NCI-H345 treated with DMSO at 0.1 percent for 48 hours (cell line): Measurements from ENCODE around the gene SERPINA4.
"Not testable (repeated sequence)": the region's sequence is repeated elsewhere in the genome, so short reads cannot be mapped to it uniquely, and the experiment has no call there.

Experiments
- DNase-seq: peaks from one replicate; lab custom pipeline; 2025; ENCODE audit not compliant: unreplicated experiment; lab: John Stamatoyannopoulos, UW

SERPINA4 gene

DNA sequence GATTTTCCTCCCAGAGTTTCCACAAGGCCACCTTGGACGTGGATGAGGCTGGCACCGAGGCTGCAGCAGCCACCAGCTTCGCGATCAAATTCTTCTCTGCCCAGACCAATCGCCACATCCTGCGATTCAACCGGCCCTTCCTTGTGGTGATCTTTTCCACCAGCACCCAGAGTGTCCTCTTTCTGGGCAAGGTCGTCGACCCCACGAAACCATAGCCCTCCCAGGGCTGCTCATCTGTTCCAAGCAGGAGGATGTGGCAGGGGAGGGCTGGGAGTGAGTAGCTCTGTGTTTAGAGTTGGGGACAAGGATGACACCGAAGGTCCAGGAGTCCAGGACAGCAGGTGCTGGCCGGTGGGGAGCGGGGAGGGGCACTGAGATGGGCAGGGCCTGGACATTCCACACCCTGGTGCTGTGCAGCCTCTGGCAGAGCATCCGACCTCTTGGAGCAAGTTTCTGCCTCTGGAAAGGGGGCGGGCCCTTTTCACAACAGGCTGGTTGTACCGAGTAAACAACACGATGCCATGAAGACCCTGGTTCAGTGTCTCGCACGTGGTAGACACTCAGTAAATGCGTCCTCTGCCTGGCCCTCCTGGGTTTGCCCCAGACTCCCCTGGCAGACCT, 8.2 kb downstream of the SERPINA4 start:
- DNase-seq = no peak

DNA sequence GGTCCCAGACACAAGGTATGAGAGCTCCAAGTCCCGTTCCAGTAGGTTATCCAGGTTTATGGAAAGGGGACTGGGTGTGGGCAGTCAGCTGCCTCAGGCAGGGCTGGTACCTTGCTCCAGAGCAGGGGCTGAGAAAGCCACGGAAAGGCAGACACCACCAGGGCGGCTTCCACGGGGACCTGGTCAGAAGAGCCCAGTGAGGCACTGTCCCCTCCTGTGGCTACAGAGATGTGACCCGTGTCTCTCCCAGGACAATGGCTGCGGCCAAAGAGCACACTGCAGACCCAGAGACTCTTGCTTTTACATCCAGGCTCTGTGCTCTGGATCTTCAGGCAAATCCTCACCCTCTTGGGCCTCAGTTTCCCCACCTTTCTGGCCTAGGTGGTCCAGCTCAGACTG, 8.8 kb downstream of the SERPINA4 start:
- no peak for DNase-seq

DNA sequence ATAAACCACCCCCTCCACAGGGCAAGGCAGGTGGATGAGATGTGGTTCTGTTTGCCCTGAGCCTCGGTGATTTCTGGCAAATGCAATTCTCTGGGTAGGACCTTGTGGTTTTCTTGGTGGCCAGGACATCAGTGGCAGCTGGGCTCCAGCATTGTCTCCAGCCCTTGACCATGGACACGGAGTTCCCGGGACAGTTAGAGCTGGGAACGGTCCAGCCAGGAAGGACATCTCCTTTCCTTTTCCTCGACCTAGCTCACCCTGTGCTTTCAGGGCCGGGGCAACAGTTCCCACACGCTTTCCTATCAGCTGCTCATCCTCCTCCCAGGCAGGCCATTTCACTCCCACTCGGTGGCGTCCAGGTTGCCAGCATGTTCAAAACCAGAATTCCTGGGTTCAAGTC, 9.2 kb downstream of the SERPINA4 start:
- no peak for DNase-seq

DNA sequence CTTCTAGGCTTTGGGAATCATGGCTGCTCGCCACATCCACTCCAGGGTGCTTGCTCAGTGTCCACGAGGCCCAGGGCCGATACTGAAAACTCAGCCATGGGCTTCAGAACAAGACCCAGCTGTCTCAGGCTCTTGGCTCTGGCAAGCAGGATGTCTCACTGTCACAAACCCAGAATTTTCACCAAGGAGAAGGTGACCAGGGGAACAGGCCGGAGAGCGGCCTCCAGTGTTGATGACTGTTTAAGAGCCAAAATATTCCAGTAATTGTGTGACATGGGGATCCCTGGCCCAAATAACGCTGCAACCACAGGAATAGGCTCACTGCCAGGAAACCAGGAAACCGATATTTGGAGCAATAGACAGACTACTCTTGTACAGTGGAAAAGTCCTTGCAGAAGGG, 10.2 kb downstream of the SERPINA4 start:
- no peak for DNase-seq

DNA sequence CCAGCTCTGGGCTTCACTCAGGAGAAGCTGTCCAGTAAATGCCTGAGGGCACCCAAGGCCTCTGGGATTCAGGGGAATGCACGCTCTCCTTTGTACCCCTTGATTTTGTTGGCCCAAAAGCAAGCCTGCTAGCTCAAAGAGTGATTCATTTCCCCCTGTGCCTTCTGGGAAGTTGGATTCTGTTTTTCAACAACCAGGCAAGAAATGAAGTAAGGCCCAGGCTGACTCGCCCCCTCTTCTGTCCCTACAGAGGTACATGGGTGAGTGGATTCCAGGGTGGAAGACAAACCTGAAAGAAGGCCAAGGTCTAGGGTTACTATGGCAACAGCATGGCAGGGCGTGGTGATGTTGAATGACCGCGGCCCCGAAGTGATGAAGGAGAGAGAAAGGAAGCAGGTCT, 10.7 kb downstream of the SERPINA4 start:
- DNase-seq = no peak

DNA sequence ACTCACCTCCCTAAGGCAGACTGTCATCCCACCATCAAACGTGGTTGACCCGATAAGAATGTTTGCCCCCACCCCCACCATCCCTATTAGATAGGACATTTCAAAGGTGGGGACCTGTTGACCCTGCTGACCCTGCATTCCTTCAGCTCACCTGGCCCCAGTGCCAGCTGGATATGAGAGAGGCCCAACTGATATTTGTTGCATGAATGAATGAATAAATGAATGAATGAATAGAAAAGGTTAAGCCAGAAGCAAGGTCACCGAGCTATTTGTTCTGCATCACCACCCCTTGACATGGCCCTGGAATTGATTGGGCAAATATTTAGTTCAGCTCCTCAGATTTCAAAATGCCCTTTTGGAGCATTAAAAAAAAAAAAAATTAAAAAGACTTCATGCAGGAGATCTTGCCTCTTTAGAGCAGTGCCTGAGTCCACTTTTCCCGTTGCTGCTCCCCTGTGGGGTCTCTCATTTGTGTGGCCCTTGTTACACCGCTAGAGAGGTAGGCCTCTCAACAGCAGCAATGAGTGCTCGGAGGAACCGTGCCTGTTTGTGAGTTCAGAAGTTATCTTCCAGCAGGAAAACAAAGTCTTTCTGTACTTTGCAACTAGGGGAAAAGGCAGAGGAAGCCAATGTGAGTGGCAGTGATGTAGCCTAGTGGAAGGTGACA, 11.5 kb downstream of the SERPINA4 start:
- DNase-seq = no peak

DNA sequence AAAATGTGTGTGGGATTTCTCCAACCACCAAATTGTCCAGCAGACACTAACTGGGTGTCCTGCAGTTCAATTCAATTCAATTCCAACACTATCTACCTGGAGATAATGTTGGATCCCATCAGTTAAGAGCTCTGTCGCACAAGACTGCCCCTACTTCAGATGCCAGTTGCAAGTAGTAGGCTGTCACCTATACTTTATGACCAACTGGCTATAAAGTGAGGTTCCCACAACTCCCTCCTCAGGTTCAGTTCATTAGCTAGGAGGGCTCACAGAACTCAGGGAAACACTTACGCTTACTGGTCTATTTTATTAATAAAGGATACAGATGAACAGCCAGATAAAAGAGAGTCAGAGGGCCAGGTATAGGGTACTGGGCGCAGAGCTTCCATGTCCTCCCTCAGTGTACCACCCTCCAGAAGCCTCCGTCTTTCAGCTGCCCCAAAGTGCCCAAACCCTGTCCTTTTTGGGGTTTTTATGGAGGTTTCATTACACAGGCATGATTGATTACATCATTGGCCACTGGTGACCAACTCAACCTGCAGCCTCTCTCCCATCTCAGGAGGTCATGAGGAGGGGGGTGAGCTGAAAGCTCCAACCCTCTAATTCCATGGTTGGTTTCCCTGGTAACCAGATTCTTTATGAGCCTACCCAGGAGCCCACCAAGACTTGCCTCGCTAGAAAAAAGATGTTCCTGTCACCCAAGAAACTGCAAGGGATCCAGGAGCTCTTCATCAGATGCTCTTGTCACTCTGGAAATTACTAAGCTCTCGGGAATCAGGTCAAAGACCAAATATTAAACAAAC, 12.4 kb downstream of the SERPINA4 start:
- DNase-seq = no peak

DNA sequence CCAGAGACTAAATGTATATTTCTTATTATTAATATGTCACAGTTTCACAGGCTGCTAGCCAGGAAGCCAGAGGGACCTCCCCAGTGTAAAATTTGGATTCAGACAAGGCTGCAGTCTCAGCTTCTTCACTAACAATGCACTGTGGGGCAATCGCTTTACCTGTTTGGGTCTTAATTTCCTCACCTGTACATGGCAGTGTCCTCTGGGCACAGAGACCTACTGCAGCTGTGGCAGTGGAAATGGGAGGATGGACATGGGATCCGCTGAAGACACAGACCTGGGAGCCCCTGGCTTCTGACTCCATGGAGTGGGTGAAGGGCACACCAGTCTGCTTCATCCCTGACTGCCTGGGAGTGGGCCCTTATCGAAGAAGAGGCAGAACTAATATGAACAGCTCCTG, 13.1 kb downstream of the SERPINA4 start:
- DNase-seq = no peak

DNA sequence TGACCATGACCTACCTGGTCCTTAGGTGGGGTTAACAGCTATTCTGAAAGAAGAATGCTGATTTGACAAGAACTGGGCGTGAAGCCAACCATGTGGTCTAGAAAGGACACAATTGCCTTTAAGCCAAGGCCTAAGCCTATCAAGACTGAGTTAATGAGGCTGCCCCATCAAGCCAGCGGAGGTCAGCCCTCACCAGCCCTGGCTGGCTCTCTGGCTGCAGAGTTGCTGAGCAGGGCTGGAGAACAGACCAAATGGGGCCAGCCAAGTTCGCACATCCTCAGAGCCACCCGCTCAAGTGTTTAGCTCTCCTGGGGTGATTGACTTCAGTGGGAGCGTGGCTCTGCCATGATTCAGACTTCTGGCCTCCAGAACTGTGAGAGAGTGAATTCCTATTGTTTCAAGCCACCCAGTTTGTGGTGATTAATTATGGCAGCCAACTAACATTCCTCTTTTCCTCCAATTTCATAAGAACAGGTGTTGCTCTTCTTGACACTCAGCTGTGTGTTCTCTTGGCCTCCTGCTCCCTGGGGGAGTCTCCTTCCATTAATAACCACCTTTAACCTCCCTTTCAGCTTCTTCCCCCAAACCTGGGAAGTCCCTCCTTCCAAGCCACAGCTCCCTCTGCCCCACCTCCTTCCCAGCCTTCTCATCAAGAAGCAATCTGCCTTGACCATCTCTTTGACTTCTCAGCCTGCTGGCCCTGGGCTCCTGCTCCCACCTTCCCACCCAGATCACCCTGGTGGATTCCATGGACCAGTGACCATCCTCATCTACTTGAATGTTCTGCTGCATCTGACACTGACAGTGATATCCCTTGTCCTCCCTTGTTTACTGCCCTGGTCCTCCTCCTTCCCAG, 14.7 kb downstream of the SERPINA4 start:
- DNase-seq = no peak

DNA sequence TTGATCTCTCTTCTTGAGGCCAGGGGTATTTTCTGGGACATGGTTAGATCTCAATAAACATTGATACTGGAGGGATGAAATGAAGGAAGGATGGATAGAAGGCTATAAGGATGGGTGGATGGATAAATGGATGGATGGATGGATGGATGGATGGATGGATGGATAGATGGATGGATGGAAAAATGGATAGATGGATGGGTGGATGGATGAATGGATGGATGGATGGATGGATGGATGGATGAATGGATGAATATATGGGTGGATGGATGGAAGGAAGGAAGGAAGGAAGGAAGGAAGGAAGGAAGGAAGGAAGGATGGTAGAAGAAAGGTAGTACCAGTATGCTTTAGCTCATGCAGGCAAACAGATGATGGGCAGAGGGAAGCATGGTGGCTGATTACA, 16.2 kb downstream of the SERPINA4 start:
- DNase-seq = not testable (repeated sequence)

DNA sequence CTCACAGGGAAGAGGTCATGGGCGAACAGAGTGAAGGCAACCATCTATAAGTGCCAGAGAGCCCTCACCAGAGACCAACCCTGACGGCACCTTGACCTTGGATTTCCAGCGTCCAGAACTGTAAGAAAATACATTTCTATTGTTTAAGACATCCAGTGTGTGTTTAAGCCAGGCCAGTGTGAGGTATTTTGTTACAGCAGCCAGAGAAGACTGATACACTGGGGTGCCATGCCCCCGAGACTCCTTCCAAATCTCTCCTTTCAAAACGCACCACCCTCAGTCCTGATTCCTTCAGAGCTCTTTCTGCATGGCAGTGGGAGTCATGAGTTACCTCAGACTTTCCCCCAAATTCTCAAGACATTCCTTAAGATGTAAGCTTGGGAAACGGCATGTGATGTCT, 17.5 kb downstream of the SERPINA4 start:
- no peak for DNase-seq

DNA sequence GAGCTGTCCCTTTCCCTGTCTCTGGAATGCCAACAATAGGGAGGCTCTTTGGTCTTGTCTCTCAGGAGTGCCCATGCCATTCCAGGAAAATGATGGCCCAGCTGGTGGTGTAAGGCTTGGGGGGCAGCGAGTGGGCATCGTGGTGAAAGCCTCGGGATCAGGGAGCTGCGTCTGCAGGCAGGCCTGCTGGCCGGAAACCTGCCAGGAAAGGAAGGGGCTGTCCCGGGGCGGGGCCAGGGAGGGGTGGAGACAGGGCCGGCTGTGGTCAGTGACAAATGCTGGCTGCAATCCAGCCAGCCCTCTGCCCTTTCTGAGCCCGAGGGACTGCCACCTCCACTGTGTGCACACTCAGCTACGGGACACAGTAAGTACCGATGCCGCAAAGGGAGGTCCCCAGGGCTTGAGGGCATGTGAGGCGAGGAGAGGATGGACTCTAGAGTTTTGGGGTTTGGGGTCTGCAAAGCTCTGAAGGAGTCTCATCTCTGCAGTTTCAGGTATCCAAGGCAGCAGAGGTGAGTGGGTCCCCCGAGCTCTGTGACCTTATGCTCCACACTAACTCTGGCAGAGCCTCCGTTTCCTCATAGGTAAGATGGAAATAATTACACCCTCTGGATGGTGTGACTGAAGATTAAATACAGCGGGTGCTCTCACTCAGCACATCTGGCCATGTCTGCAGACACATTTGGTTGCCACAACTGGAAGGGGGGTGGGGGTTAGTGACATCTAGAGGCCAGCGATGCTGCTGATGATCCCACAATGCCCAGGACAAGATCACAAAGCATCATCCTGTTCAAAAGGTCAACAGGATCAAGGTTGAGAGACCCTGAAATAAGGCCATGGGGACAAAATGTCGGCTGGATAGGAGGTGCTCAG, 20.1 kb downstream of the SERPINA4 start, which contains the start of gene SERPINA5:
Gene SERPINA5, plus strand, starts transcription at position 300 of the 873 bp plus-strand sequence. CDS start 5,937 bp downstream, outside the sequence.
- no peak for DNase-seq

DNA sequence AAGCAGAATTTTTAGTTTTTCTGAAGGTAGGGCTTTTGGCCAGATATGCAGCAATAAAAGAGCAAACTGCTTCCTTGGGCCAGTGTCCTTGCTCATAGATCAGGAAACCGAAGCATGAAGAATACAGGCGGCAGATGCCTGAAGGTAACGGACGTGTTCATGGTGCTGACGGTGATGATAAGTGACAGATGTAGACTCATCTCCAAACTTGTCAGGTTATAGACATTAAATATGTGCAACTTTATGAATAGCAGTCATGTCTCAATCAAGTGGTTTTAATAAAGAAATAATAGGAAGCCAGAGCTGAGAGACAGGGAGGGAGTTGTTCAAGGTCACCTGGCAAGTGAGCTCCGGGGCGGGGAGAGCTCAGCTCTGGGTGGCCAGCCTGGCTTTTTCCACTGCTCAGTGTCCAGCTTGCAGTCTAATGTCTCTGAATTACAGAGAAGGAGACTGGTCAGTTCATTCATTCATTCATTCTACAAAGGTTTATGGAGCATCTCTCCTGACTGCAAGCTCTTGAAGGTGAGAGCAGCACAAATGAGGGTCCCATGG, 21.0 kb downstream of the SERPINA4 start:
- no peak for DNase-seq

DNA sequence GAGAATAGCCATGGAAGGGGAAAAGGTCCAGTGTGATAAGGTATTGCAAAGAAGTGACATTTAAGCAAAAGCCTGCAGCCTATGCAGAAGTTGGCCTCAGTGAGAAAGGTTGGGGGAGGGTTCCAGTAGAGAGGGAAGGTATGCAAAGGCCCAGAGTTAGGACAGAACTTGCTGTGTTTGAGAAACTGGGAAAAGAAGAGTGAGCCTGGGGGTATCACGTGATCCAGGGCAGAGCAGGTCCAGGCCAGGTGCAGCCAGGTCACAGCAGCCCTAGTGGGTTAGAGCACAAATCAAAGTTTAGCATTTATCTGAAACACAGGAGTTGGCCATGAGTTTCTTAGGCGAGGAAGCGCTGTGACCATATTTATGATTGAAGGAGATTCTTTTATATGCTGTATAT, 21.6 kb downstream of the SERPINA4 start:
- DNase-seq = no peak

DNA sequence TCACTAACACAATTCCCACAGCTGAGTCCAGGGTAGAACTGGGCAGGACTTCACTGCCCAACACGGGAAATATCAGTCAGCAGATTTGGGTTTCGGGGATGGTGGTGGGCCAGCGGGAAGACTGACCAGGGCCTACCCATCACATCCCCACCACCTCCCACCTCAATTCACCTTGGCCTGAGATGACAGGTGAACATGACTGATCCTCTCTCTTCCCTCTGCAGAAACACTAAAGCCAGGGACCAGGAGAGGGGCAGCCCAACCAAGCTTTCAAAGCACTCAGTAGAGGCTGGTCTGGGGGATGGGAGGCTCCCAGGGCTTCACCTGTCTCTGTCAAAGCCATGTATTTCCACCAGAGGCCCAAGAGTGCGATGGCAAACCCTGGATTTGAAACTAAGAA, 22.3 kb downstream of the SERPINA4 start:
- DNase-seq = no peak

DNA sequence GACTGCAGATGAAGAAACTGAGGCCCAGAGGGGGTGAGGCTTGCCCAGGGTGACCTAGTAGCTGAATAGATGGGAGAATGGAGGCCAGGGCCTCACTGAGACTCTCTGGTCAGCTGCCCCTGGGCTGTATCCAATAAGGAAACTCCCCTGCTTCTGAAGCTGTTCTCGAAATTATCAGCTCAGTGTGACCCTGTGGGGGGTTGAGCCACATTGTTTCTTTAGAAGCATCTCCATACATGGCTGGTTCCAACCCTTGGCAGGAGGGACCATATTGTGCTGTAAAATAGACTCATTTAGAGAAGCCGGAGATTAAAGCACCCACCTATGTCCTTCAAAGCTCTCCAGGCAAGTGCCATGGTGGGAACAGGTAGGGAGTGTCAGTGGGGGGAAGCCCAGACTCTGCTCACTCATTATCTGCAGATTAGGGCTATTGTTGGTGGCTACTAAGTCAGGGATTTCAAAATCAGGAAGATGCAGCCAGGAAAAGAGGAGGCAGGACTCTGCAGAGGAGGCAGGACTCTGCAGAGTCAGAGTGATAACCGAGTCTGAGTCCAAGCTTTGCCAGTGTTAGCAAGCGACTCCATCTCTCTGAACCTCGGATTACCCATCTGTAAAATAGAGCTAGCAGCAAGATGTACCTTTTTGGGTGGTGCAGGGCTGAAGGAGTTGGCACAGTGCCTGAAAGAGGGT, 23.5 kb downstream of the SERPINA4 start:
- no peak for DNase-seq

DNA sequence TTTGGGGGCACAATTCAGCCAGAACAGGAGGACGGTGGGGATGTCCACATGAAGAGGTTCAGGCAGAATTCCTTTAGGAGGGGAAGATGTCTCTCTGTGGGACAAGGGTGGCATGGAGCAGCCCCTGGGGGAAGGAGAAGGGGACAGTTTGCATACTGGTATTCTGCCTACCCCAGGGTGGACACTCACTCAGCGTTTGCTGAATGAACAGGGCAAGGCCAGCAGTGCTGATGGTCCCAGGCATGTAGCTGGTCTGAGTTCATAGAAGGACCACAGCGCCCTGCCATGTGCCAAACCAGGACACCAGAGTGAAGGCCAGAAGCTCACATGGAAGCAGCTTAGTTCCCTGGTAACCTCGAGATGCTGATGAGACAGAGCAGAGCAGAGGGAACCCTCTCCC, 25.4 kb downstream of the SERPINA4 start:
- no peak for DNase-seq

DNA sequence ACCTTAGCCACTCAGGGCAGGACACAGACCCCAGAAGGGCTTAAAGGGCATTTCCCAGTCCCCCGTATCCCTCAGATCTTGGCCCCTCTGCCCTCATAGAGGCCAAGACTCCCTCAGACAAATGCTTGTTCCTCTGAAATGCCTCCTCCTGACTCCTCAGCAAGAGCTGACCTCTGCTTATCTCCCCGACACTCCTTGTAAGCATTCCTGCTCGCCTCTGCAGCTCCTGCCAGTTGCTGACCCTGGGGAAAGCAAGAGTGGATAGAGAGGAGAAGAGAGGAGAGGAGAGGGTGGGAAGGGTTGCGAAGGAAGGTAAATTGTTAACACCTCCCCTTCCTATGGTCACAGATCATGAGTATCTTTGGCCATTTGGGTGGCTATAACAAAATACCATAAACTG, 27.1 kb downstream of the SERPINA4 start:
- DNase-seq = no peak

DNA sequence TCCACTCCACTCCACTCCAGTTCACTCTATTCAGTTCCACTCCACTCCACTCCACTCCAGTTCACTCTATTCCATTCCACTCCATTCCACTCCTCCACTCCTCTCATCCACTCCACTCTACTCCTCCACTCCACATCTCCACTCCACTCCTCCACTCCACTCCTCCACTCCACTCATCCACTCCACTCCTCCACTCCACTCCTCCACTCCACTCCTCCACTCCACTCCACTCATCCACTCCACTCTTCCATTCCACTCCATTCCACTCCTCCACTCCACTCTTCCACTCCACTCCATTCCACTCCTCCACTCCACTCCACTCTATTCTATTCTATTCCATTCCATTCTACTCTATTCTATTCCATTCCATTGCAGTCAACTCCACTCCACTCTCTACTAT, 29.8 kb downstream of the SERPINA4 start:
- no peak for DNase-seq
